ENCODE results near the gene USP37. TPM values are rescaled to one million over a fixed set of nuclear protein-coding genes. Genes with fewer than 3 reads are reported as not detected.

USP37 gene
- total and polyA plus RNA-seq, 8 donors = 2.1 to 8.6 (median 5.0) TPM

DNA sequence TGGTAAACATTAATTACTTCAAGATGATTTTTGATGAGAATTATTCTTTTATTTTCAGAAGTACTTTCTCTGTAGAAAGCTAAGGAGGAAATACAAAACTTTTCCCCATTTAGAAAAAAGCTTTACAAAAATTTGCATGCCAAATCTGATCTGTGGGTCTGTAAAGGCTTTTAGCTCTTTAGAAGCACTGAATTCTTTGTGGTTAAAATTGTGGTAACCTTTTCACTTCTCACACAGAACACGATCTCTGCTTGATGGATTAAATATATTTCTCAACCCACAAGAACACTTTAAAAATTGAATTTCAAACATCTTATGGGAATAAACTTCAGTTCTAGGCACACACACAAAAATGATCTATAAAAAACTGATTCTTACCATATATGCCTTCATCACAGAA is 85.5 kb downstream of the USP37 start:
- no peak overlapping the region for H3K27ac ChIP-seq
- peaks cover 0 to 6% (median 0%) of the 10 kb centered on the region in 3 donors for H3K36me3 ChIP-seq
- FAIRE-seq (no peak), ATAC-seq (no peak), DNase-seq (no peak)
- WGBS, 2 donors = 82 to 83% methylated on average over 1 of the region's 1 CpG
- TF ChIP-seq, protein P1, sequence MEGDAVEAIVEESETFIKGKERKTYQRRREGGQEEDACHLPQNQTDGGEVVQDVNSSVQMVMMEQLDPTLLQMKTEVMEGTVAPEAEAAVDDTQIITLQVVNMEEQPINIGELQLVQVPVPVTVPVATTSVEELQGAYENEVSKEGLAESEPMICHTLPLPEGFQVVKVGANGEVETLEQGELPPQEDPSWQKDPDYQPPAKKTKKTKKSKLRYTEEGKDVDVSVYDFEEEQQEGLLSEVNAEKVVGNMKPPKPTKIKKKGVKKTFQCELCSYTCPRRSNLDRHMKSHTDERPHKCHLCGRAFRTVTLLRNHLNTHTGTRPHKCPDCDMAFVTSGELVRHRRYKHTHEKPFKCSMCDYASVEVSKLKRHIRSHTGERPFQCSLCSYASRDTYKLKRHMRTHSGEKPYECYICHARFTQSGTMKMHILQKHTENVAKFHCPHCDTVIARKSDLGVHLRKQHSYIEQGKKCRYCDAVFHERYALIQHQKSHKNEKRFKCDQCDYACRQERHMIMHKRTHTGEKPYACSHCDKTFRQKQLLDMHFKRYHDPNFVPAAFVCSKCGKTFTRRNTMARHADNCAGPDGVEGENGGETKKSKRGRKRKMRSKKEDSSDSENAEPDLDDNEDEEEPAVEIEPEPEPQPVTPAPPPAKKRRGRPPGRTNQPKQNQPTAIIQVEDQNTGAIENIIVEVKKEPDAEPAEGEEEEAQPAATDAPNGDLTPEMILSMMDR (IDR thresholded peaks at IDR 0.05) = no peak
- intact Hi-C loops (cut with DNase I) = no loop called here
- no peaks in the 10 kb centered on the region for H3K9me3 ChIP-seq
- H3K27me3 ChIP-seq = no peaks in the 10 kb centered on the region
- no peaks in the 10 kb centered on the region for H3K4me1 ChIP-seq
- no peak overlapping the region for H3K4me3 ChIP-seq

DNA sequence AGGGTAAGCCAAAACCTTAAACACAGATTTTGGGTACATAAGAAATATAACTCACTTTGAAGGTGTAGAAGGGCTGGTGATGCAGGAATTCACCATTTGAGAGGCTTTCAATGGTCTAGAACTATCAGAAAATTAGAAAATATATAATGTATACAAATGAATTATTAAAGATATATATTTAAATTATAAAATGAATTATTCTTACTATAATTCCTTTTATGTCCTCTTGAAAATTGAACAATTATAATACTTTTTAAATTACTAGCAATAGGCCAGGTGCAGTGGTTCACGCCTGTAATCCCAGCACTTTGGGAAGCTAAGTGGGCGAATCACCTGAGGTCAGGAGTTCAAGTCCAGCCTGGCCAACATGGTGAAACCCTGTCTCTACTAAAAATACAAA is 88.6 kb downstream of the USP37 start:
- Histone ChIP-seq H3K4me3 (no peak overlapping the region), H3K9me3 (no peaks in the 10 kb centered on the region), H3K27ac (no peak overlapping the region), H3K27me3 (no peaks in the 10 kb centered on the region), H3K4me1 (no peaks in the 10 kb centered on the region), H3K36me3 (peaks cover 0 to 14% (median 0%) of the 10 kb centered on the region in 3 donors)
- WGBS, 2 donors = 95 to 96% methylated on average over 2 of the region's 2 CpGs
- FAIRE-seq = no peak
- TF ChIP-seq, protein P1 (IDR thresholded peaks at IDR 0.05) = no peak
- no peak for DNase-seq
- ATAC-seq = no peak
- intact Hi-C loops (cut with DNase I) = no loop called here

DNA sequence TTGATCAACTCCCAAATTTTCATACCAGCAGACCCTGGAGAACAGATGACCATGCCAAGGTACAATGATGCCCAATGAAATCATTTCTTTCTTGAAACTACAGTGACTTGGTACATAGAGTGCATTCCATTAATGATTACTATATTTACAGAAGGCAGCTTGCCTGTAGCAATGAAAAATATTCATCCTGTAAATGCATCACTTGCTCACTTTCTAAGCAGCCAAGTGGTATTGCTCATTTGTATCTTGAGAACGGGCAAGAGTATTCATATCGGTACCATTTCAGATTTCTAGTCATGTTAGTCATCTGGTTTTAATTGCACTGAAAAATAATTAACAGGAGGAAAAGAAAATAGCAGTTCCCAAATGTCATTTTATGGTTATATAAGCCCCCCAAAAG is 89.6 kb downstream of the USP37 start:
- Histone ChIP-seq H3K36me3 (peaks cover 0 to 14% (median 0%) of the 10 kb centered on the region in 3 donors), H3K27me3 (no peaks in the 10 kb centered on the region), H3K4me1 (no peaks in the 10 kb centered on the region), H3K4me3 (no peak overlapping the region), H3K9me3 (no peaks in the 10 kb centered on the region), H3K27ac (no peak overlapping the region)
- no peak for FAIRE-seq
- intact Hi-C loops (cut with DNase I) = no loop called here
- TF ChIP-seq, protein P1 (IDR thresholded peaks at IDR 0.05) = no peak
- DNase-seq = no peak
- ATAC-seq = peak in 1 of 4 donors; percentile 26
- WGBS, 2 donors = 64 to 66% methylated on average over 2 of the region's 2 CpGs

DNA sequence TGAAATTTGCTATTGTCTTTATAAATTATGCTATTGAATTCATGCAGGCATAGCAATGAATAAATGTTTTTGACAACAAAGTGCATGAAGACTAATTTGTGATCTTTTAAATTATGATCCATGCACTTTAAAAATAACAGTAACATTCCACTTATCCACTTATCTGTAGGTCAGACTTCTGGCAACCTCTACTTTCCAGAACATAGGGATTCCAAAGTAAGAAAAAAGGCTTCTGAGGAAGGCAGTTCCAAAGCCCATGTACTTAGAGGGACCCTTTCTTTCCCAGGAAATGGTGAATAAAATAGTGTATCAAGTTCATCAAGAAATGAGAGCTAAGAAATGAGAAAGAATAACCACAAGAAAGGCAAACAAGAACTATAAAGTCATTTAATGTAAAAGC is 90.9 kb downstream of the USP37 start:
- Histone ChIP-seq H3K4me3 (no peak overlapping the region), H3K9me3 (no peaks in the 10 kb centered on the region), H3K36me3 (peaks cover 0 to 14% (median 0%) of the 10 kb centered on the region in 3 donors), H3K27ac (no peak overlapping the region), H3K27me3 (no peaks in the 10 kb centered on the region), H3K4me1 (no peaks in the 10 kb centered on the region)
- DNase-seq (no peak), ATAC-seq (no peak), FAIRE-seq (no peak)
- TF ChIP-seq, protein P1 (IDR thresholded peaks at IDR 0.05) = no peak
- intact Hi-C loops (cut with DNase I) = no loop called here

DNA sequence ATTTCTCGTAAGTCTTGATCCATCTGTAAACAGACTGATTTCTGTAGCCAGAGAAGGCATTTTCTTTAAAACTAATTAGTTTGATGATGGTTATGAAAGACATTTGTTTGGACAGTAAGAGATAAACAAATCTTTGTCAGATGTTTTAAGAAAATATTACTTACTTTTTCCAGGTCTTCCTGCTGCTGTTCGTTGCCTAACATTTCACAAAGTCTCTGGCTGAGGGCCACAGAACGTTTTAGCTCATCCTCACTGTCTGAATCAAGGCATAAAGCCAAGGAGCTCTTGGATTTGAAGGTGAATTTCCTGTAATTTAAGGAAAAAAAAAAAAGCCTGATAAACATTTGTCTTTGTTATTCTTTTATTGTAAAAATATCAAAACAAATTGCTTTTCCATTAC is 91.5 kb downstream of the USP37 start:
- DNase-seq = no peak
- FAIRE-seq = no peak
- intact Hi-C loops (cut with DNase I) = no loop called here
- Histone ChIP-seq H3K36me3 (peaks cover 0 to 9% (median 0%) of the 10 kb centered on the region in 3 donors), H3K4me1 (no peaks in the 10 kb centered on the region), H3K27ac (no peak overlapping the region), H3K4me3 (no peak overlapping the region), H3K27me3 (no peaks in the 10 kb centered on the region), H3K9me3 (no peaks in the 10 kb centered on the region)
- TF ChIP-seq, protein P1 (IDR thresholded peaks at IDR 0.05) = no peak
- 67 to 73% methylated on average over 3 of the region's 3 CpGs for WGBS, 2 donors
- ATAC-seq = no peak

Data from pancreas (tissue), 10 donors.